ENCODE data around the gene SEMA4A. TPM values are rescaled to one million over a fixed set of nuclear protein-coding genes. Genes with fewer than 3 reads are reported as not detected.
"Not testable (repeated sequence)": the region's sequence is repeated elsewhere in the genome, so short reads cannot be mapped to it uniquely, and the experiment has no call there.

The SEMA4A gene
- total RNA-seq, 3 donors from 2014 or later, result 2.1 to 7.6 (median 5.5) TPM

DNA sequence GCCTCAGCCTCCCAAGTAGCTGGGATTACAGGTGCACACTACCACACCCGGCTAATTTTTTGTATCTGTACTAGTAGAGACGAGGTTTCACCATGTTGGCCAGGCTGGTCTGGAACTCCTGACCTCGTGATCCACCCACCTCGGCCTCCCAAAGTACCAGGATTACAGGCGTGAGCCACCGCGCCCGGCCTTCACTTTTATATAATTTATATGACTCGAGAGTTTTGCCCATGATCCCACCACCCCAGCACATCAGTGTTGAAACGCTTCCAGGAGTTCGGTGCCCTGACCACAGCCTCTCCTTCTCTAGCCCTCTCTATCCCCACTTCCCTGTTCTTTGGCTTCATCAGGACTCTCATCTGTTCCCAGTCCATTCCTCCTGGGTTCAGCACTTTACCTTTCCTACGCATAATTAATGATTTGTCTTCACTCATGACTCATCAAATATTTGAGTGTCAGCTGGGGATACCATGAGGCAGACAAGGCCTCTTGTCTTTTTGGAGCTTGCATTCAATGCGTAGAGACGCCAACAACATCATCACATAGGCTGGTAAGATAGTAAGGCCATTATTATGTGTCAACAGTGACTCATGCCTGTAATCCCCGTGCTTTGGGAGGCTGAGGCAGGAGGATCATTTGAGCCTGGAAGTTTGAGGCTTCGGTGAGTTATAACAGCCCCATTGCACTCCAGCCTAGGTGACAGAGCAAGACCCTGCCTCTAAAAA lies 60.8 kb downstream of the SEMA4A start:
- no peak for ATAC-seq
- intact Hi-C loops (cut with DNase I, micrococcal nuclease), result no loop called here
- H3K9me3 ChIP-seq, result no peaks in the 10 kb centered on the region
- H3K36me3 ChIP-seq (ENCODE audit: low read depth), result no peaks in the 10 kb centered on the region
- peak in 1 of 3 donors; percentile 28 for DNase-seq
- H3K4me3 ChIP-seq, result no peak overlapping the region
- H3K4me1 ChIP-seq (ENCODE audit: low read depth), result peaks cover 9% of the 10 kb centered on the region
- no peak for TF ChIP-seq CTCF (IDR thresholded peaks at IDR 0.05)

DNA sequence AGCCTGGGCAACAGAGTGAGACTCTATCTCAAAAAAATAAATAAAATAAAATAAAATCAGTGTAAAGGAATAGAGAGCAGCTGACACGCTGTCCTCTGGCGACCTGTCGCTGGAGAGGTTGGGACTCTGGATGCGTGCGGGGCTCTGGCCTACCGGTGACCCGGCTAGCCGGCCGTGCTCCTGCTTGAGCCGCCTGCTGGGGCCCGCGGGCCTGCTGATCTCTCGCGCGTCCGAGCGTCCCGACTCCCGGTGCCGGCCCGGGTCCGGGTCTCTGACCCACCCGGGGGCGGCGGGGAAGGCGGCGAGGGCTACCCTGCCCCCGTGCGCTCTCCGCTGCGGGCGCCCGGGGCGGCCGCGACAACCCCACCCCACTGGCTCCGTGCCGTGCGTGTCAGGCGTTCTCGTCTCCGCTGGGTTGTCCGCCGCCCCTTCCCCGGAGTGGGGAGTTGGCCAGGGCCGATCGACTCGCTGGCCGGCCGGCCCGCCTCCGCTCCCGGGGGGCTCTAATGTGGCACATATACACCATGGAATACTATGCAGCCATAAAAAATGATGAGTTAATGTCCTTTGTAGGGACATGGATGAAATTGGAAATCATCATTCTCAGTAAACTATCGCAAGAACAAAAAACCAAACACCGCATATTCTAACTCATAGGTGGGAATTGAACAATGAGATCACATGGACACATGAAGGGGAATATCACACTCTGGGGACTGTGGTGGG lies 63.1 kb downstream of the SEMA4A start:
- DNase-seq, result peak in 1 of 3 donors; percentile 46
- H3K36me3 ChIP-seq (ENCODE audit: low read depth); intact Hi-C loops (cut with DNase I, micrococcal nuclease); H3K4me3 ChIP-seq; H3K4me1 ChIP-seq (ENCODE audit: low read depth); ATAC-seq; H3K9me3 ChIP-seq: not testable (repeated sequence)

- H3K36me3 ChIP-seq (ENCODE audit: low read depth), result no peaks in the 10 kb centered on the region
These were observed 64.5 kb downstream of the SEMA4A start for GRCh38 chr1:156217871-156218270.

DNA sequence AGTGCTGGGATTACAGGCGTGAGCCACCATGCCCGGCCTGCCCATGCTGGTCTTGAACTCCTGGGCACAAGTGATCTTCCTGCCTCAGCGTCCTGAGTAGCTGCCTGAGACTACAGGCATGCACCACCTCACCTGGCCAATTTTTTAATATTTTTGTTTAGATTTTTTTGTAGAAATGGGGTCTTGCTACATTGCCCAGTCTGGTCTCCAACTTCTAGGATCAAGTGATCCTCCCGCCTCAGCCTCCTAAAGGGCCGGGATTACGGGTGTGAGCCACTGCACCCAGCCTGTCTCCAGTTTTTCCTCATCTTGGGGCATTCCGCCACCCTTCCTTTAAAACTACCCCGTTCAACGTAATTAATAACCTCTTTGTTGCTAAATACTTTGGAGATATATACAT lies 66.8 kb downstream of the SEMA4A start:
- H3K4me3 ChIP-seq, result no peak overlapping the region
- peaks cover 5% of the 10 kb centered on the region for H3K36me3 ChIP-seq (ENCODE audit: low read depth)
- ATAC-seq (no peak), DNase-seq (no peak)
- H3K4me1 ChIP-seq (ENCODE audit: low read depth), result no peaks in the 10 kb centered on the region
- intact Hi-C loops (cut with DNase I, micrococcal nuclease), result loop anchor here in 1 of 2 donors (5.0 kb wide), 1 partner anchor 73 kb away; no protein-coding TSS in a partner anchor
- no peak for TF ChIP-seq CTCF (IDR thresholded peaks at IDR 0.05)
- H3K9me3 ChIP-seq, result no peaks in the 10 kb centered on the region

More at GRCh38 chr1:156217871-156218270, 64.5 kb downstream of the SEMA4A start:
- intact Hi-C loops (cut with DNase I, micrococcal nuclease), result no loop called here
- Histone ChIP-seq H3K4me1 (ENCODE audit: low read depth) (peaks cover 9% of the 10 kb centered on the region), H3K4me3 (no peak overlapping the region), H3K9me3 (no peaks in the 10 kb centered on the region)
- ATAC-seq (no peak), DNase-seq (no peak)
- TF ChIP-seq CTCF (IDR thresholded peaks at IDR 0.05), result no peak

- Histone ChIP-seq H3K4me3 (no peak overlapping the region), H3K4me1 (ENCODE audit: low read depth) (no peaks in the 10 kb centered on the region), H3K36me3 (ENCODE audit: low read depth) (peaks cover 5% of the 10 kb centered on the region), H3K9me3 (no peaks in the 10 kb centered on the region)
- TF ChIP-seq CTCF (IDR thresholded peaks at IDR 0.05), result no peak
- DNase-seq (no peak), ATAC-seq (no peak)
- intact Hi-C loops (cut with DNase I, micrococcal nuclease), result loop anchor here in 1 of 2 donors (5.0 kb wide), 1 partner anchor 75 kb away; no protein-coding TSS in a partner anchor
These were observed 68.8 kb downstream of the SEMA4A start for GRCh38 chr1:156221986-156222692.
